GM19239 (cell line): Measurements from ENCODE around the gene MRPL20.
"Not testable (repeated sequence)": the region's sequence is repeated elsewhere in the genome, so short reads cannot be mapped to it uniquely, and the experiment has no call there.

Source experiments
- DNase-seq: peaks from one replicate; pipeline ENCODE4 v3.0.0; 2011; ENCODE audit warnings: low spot score; ENCODE audit not compliant: insufficient read length
- FAIRE-seq: peaks from 2 replicates; lab custom pipeline; 2011; peaks lifted over from hg19 to GRCh38; lab: Jason Lieb, UNC

Gene MRPL20

DNA sequence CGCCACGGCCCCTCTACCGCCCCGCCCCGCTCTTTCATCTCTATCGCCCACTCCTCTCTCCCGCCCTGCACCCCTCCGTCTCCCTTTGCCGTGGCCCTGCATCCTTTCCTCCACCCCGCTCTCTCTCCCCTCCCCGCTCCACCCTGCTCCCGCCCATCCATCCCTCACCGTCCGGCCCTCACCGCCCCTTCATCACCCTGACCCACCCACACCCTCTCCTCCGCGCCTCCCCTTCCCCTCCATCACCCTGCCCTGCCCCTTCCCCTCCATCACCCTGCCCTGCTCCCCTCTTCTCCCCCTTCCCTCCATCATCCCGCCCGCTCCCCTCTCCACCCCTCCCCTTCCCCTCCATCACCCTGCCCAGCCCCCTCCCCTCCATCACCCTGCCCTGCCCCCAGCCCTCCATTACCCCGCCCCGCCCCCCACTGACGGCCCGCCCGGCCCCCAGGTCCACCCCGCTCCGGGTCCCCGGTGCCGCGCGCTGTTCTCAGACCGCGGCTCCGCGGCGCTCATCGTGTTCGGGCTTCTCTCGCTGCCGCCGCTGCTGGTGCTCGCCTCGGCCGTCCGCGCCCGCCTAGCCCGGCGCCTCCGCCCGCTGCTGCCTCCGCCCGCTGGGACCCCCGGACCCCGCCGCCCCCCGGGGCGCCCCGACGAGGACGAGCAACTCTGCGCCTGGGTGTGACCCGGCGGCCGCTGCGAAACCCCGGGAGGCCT is 20.2 kb upstream of the MRPL20 start:
- no peak for FAIRE-seq
- no peak for DNase-seq

DNA sequence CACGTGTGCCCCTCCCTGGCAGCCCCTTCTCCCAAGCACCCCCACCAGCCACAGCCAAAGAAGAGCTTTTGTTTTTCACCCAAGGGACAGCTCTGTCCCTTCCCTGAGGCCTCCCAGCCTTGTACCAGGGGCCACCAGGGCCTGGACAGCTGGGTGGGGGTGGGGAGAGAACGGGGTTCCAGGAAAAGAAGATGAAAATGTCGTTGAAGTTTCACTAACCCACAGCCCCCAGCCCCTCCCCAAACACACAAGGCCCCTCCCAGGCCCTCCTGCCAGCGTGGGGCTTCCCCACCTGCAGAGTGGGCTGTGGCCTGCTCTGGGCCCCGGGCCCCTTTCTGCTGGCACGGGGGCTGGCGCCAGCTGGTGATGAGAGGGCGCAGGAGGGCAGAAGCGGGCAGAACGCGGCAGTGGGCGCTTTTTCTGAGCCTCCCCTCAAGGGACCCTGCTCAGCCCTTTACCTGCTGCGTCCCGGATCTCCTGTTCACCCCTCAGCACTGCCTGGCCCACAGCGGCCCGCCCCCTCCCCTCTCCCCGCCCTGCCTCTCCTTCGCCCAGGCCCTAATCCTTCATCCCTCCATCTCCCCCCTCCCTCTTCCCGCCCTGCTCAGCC is 19.5 kb upstream of the MRPL20 start:
- DNase-seq (no peak), FAIRE-seq (no peak)

DNA sequence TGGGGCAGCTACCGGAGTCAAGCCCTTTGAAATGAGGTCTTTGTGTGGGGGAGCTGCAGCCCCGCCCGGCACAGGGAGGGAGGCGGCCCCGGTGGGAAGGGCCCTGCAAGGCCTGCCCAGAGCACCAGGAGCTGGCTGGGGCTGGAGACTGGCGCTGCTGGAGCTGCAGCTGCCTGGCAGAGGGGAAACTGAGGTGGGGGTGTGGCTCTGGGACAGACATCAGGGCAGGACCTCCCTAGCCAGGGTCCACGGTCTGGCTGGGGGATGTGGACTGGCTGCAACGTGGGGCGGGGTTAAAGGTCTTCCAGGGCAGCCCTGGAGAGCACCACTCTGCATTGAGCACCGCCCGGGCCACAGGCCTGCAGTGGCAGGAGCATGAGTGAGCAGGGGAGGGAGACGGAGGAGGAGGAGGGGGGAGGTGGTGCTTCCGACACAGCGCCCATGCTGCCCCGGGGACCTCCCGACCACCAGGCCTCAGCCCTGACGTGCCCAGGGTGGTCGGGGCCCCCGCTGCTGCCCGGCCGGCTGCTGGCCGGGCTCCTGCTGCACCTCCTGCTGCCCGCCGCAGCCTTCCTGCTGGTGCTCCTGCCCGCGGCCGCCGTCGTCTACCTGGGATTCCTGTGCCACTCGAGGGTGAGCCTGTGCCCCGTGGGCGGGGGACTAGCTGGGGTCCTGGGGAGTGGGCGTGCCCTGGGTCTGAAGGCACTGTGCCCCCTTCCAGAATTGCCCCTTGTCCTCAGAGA is 18.8 kb upstream of the MRPL20 start:
- FAIRE-seq = no peak
- no peak for DNase-seq

DNA sequence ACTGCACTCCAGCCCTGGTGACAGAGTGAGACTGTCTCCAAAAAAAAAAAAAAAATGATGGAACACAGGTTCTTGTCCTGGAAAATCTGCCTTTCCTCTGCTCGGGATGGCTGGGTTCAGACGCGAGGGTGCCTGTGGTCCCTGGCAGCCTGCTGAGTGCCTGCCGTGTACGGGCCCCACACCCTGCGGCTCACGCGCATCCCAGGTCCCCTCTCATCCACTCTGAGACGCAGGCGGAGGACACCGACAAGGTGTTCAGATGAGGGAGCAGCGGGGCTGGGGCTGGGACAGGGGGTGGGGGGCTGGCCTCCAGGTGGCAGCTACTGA is 18.3 kb upstream of the MRPL20 start:
- FAIRE-seq = no peak
- no peak for DNase-seq

DNA sequence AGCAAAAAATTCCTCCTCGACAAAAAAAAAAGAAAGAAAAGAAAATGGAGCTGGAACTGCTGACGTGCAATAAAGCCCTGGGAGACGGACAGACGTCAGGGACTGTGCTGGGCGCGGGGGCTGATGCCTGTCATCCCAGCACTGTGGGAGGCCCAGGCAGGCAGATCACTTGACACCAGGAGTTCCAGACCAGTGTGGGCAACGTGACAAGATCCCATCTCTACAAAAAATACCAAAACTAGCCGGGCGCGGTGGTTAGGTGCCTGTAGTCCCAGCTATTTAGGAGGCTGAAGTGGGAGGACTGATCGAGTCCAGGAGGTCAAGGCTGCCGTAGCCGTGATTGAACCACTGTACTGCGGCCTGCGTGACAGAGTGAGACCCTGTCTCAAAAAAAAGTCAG is 17.6 kb upstream of the MRPL20 start:
- FAIRE-seq (no peak), DNase-seq (no peak)

DNA sequence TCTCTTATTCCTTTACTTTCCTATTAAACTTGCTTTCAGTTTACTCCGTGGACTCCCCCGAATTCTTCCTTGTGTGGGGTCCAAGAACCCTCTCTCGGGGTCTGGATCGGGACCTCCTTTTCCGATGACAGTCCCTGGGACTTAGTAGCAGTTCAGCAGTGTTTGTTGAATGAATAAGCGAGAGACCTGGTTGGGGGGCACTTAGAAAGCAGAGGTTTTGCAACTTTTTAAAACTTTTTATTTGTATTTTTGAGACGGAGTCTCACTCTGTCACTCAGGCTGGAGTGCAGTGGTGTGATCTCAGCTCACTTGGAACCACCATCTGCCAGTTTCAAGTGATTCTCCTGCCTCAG is 16.1 kb upstream of the MRPL20 start:
- FAIRE-seq (no peak), DNase-seq (no peak)

DNA sequence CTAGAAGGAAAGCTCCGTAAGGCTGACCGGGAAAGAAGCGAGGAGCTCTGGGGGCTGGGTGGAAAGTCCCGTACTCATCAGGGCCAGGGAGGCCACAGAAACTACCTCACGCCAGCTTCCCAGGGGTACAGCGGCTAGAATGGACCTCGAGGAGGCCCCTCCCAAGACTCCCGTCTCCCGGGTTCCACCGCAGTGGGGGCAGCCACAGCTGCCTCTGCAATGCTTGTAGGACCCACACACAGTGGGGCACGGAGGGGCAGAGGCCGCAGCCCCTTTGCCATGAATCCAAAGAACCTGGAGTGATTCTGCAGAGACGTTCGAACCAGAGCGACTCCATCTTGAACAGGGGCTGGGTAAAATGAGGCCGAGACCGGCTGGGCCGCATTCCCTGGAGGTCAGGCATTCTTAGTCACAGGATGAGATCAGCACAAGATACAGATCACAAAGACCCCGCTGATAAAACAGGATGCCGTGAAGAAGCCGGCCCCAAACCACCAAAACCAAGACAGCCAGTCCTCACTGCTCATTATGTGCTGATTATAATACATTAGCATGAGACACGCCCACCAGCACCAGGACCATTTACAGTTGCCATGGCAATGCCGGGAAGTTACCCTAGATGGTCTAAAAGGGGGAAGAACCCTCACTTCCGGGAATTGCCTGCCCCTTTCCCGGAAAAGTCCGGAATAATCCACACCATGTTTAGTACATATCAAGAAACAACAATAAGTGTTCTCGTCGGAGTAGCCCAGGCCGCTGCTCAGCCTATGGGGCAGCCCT is 15.6 kb upstream of the MRPL20 start:
- DNase-seq = no peak
- FAIRE-seq = no peak

DNA sequence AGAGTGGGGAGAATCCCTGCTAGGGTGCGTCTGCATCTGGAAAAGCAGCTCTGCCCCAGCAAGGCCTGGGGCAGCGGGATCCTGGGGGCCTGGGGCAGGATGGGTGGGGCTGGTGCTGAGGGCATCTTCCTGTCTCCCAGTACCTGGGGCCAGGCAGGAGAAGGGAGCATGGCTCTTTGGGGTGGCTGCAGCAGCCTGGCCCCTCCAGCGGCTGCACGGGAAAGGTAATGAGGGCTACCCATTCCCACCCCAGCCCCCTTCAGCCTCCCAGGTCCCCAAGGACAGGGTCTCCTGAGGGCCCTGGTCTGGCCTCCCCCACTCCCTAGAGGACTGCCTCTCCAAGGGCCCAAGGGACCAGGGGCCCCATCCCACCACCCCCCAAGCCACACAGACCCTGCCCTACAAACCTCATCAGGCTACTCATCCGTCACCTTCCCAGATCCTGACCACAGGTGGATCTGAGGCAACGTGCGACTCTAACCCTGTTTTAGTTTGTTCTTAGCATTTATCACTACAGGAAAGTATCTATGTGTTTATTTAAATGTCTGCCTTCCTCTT is 14.9 kb upstream of the MRPL20 start:
- DNase-seq = no peak
- FAIRE-seq = no peak

DNA sequence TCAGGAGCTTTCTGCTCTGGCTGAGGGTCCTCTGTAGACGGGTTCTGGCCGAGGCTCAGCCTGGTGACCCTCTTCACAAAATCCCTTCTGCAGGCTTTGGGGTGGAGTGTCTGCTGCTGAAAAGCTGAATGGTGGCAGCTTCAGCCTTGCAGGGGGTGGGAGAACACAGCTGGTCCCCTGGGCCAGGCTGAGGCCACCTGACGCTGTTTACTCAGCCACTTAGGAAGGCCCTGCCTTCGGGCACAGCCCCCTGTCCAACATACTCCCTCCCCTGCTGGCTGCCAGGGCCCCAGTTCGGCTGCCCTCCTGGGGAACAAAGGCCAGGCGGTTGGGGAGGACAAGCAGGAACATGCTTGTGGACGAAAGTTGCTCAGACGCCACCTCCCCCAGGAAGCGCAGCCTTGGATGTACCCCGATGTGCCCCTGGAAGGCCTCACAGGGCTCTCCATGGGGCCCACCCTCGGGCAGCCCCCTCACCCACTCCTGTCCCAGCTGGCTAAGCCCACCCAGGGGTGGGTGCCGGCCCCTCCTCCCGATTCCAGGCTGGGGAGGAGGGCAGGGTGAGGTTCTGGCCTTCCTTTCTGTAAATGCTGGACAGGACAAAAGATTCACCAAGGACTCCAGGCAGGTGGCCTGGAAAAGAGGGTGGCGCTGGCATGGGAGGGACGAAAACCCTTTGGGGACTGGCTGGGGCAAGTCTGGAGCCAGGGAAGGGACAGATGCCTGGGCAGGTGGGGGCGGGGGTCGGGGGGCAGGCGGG is 14.2 kb upstream of the MRPL20 start, which contains the start of gene ANKRD65:
TSS of gene ANKRD65 (minus strand) at position 130 of the 760 bp plus-strand sequence. CDS start 271 bp downstream, outside the sequence.
- no peak for FAIRE-seq

DNA sequence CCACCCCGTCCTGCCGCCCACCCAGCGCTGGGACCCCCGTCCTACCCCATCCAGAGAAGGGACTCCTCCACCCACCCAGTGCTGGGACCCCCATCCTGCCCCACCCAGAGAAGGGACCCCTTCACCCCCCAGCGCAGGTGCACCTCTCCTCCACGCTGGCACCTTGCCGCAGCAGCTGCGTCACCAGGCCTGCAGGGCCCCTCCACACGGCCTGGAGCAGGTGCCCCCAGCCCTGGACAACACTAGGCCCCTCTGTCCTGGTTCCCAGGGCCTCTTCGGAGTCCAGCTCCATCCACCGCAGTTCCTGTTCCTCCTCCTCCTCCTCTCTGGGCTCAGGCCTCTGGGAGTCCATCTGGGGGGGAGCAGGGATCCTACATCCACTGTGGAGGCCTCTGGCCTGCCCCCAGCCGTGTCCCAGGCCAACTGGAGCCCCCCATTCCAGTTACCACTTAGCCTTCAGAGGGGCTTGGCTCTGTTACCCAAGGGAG is 13.6 kb upstream of the MRPL20 start:
- DNase-seq (no peak), FAIRE-seq (no peak)

More for the DNA sequence above, 14.2 kb upstream of the MRPL20 start, which contains the start of gene ANKRD65:
- no peak for DNase-seq

DNA sequence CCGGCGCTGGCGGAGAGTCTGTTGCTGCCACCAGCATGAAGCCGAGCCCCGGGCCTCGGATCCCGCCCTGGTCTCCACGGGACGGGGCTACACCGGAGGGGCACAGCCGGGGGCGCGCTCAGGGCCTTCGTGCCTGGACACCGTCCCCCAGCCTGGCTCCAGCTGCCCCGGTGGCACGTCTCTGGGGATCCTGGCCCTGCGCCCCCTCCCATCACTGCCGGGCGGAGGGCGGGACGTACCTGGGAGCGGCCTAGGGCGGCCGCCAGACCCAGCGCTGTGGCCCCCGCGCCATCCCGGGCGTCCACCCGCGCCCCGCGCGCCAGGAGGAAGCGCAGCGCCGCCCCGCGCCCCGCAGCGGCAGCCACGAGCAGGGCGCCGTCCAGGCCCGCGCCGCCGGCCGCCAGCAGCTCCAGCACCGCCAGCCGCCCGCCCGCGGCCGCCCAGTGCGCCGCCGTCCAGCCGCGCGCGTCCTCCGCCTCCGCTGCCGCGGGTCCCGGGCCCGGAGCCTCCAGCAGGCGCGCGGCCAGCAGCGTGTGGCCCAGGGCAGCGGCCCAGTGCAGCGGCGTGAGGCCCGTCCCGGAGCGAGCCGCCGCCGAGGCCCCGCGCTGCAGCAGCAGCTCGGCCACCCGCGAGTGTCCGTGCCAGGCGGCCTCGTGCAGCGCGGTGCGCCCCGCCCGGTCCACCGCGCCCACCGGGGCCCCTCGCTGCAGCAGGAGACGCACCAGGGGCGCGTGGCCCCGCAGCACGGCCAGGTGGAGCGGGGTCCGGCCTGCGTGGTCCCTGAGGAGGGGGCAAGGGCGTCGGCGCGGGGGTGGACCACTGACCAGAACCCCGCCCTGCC is 12.9 kb upstream of the MRPL20 start:
- no peak for FAIRE-seq

DNA sequence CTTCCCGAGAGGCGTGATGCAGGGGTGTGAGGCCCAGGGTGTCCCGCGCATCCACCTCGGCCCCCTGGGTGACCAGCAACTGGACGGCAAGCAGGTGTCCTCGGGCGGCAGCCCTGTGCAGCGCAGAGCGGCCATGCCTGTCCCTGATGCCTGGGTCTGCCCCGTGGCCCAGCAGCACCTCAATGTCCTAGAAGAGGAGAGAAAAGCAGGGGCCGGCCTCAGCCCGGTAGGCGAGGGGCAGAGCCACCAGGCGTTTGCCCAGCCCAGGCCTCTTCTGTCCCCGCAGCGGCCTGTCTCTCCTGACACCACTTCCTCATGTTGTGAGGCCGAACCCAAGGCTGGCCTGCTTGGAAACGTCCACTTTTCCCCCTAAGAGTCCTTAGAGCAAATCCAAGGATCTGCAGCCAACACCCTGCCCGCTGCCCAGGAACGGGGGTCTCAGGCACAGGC is 12.3 kb upstream of the MRPL20 start:
- FAIRE-seq = no peak
- peak; percentile 26 for DNase-seq

More for the DNA sequence above, 12.9 kb upstream of the MRPL20 start:
- peak; percentile 21 for DNase-seq

DNA sequence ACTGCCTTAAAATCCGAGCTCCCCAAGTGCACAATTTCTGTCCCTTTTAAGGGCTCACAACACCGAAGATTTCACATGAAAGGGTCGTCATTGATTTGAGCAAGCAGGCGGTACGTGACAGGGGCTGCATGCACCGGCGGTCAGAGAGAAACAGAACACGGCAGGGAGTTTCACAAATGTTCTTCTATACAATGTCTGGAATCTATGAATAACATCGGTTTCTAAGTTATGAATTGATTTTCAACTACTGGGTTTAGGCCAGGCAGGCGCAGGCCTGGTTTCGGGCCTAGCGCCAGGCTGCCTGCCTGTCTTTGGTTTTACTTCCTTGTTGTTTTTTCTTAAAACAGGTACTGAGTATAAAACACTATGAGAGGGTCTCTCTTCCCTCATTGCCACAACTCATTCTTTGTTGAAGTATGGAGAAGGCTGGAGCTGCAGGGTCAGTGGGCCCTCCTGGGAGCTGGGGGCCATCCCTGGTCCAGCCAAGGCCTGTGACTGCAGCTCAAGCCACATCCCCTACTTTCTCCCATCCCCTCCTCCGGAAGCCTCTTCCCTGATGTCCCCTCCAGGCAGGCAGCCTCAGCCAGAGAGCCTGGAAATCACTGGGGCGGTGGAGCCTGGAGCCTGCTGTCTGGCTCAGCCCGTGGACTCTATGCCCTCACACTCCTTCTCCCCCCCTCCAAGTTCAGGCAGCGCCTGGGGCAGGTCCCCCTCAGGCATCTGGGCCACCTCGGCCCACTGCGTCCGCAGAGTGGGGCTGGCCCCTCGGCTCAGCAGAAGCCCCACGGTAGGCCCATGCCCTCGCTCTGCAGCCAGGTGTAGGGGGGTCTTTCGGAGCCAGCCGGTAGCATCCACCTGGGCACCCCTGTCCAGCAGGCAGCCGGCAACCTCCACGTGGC is 11.6 kb upstream of the MRPL20 start:
- DNase-seq (peak; percentile 58), FAIRE-seq (peak; percentile 75)

DNA sequence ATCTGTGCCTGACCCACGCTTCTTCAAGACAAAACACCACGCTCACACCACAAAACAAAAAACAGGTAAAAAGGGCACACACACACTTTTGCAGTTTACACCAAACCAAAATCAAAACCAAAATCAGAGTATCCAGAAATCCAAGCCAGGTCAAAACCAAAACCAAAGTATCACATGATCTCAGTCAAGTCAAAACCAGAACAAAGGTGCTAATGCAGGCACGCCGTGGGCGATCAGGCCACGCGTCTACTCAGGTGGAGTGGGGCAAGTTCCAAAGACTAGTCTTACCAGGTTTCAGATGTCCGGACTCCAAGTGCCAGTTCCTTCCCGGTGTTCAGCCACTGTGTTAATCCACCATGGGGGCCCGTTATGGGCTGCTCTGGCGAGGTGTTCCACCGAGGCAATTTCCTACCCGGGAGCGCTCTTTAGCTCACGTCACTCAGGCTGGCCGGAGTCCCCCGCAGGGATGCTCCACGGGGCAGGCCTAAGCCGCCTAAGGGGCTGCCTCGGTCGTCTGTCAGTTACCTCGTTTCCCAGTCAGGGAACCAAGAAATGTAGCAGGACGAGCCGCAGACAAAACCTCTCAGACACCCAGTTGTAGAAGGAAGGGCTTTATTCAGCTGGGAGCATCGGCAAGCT is 10.9 kb upstream of the MRPL20 start:
- FAIRE-seq (peak; percentile 44), DNase-seq (peak; percentile 26)

DNA sequence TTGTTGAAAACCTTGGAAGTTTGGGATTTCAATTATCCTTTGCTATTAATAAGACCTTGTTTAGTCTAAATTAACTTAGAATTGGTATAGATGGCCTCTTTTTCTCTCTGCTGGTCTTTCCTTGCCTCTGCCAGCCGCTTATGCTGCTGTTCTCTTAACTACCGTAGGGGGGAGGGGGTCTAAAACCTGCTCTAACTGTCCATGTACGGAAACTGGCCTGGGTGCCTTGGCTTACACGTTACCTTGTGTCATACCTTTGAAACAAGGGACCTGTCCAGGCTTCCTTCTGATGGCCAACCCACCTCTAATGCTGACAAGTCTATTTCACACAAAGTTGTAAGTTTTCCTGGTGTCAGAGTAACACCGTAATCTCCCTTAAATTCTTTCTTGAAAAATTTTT is 10.3 kb upstream of the MRPL20 start:
- DNase-seq = not testable (repeated sequence)

DNA sequence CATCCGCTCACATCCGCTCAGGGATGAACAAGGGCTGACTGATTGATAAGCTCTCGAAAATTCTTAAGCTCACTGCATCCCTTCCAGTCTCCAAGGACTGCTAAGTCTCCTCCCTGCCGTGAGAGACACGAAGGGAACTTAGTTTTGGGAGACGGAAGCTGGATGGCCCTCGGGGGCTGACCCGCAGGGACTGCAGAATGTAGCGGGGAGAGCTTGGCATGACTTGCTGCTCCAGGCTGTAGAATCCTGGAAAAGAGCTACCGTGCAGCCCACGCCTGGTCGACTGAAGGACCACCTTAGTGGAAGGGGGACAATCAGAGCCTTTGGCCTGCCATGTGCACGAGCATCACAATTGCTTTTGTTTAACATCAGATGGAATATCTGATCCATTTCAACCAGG is 8.7 kb upstream of the MRPL20 start:
- no peak for DNase-seq

More for the DNA sequence above, 10.3 kb upstream of the MRPL20 start:
- FAIRE-seq = not testable (repeated sequence)

DNA sequence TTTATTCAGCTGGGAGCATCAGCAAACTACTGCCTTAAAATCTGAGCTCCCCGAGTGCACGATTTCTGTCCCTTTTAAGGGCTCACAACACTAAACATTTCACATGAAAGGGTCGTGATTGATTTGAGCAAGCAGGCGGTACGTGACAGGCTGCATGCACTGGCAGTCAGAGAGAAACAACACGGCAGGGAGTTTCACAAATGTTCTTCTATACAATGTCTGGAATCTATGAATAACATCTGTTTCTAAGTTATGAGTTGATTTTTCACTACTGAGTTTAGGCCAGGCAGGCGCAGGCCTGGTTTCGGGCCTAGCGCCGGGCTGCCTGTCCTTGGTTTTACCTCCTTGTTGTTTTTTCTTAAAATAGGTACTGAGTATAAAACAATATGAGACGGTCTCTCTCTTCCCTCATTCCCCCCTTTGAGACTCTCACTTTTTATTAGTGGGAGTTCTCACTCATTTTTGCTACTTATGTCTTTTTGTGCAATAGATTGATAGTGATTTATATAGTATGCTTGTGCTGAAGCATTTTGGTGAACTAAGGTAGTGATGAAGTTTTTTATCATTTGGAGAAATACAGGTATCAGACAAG is 5.3 kb upstream of the MRPL20 start:
- not testable (repeated sequence) for FAIRE-seq, DNase-seq

More for the DNA sequence above, 8.7 kb upstream of the MRPL20 start:
- no peak for FAIRE-seq
